ENCODE data around the gene TSPAN17.
"Not testable (repeated sequence)": the region's sequence is repeated elsewhere in the genome, so short reads cannot be mapped to it uniquely, and the experiment has no call there.

Gene TSPAN17

DNA sequence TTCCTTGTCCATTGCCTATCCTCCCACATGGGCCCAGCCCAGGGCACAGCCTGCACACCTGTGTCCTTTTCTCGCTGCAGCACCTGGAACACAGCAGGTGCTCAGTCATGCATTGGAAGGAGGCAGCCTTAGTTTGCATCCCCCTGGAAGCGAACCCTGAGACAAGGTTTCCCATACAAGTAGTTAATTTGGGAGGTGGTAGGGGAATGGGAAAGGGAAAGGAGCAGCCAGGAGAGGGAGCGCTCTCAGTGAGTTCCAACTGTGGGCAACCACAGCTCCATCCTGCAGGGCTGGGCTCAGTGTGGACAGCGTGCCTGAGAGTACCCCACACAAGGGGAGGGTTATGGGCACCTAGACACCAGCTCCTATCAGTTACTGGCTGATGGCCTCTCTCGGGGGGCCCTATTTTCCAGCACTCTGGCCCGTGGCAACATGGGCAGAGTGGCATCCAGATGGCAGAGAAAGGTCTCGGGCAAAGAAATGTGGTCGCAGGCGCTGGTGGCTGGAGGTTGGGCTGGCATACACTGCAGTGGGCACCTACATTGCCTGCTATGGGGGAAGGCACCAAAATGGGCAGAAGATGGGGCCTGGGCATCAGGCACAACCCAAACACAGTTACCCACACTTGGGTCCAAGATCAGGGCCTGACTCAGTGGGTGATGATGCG, 50.1 kb downstream of the TSPAN17 start:
- DNase-seq (ENCODE audit: low spot score) = no peak
- no peaks in the 10 kb centered on the region for H3K4me1 Mint-ChIP-seq (ENCODE audit: low read depth)
- peaks cover 58% of the 10 kb centered on the region for H3K27me3 Mint-ChIP-seq (ENCODE audit: low read depth)
- H3K4me3 Mint-ChIP-seq = no peak overlapping the region
- H3K36me3 Mint-ChIP-seq (ENCODE audit: low read depth) = no peaks in the 10 kb centered on the region
- no peaks in the 10 kb centered on the region for H3K9me3 Mint-ChIP-seq
- H3K27ac Mint-ChIP-seq = no peak overlapping the region

- H3K4me1 Mint-ChIP-seq (ENCODE audit: low read depth) = no peaks in the 10 kb centered on the region
- H3K27ac Mint-ChIP-seq = no peak overlapping the region
Measured at GRCh38 chr5:176697934-176698538, 50.8 kb downstream of the TSPAN17 start.

DNA sequence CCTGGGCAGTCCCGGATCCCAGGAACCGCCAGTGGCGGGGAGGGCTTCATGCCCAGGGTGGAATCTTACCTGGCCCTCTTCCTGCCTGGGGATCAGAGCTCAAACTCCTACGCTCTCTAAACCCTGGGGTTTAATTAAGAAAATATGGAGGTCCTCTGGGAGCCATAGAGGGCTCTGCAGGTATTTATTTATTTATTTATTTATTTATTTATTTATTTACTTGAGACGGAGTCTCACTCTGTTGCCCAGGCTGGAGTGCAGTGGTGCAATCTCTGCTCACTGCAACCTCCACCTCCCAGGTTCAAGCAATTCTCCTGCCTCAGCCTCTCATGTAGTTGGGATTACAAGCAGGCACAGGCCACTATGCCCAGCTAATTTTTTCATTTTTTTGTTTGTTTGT, 52.2 kb downstream of the TSPAN17 start:
- not testable (repeated sequence) for H3K27ac Mint-ChIP-seq; H3K36me3 Mint-ChIP-seq (ENCODE audit: low read depth); H3K4me1 Mint-ChIP-seq (ENCODE audit: low read depth); H3K9me3 Mint-ChIP-seq; H3K4me3 Mint-ChIP-seq; DNase-seq (ENCODE audit: low spot score)
- peaks cover 46% of the 10 kb centered on the region for H3K27me3 Mint-ChIP-seq (ENCODE audit: low read depth)

More at GRCh38 chr5:176697934-176698538, 50.8 kb downstream of the TSPAN17 start:
- no peak for DNase-seq (ENCODE audit: low spot score)
- Mint-ChIP-seq H3K36me3 (ENCODE audit: low read depth) (no peaks in the 10 kb centered on the region), H3K9me3 (no peaks in the 10 kb centered on the region), H3K27me3 (ENCODE audit: low read depth) (peaks cover 54% of the 10 kb centered on the region), H3K4me3 (no peak overlapping the region)

GRCh38 chr5:176700239-176700847, 53.1 kb downstream of the TSPAN17 start:
- Mint-ChIP-seq H3K27me3 (ENCODE audit: low read depth) (peaks cover 40% of the 10 kb centered on the region), H3K27ac (no peak overlapping the region), H3K9me3 (no peaks in the 10 kb centered on the region), H3K36me3 (ENCODE audit: low read depth) (no peaks in the 10 kb centered on the region), H3K4me1 (ENCODE audit: low read depth) (no peaks in the 10 kb centered on the region), H3K4me3 (no peak overlapping the region)
- no peak for DNase-seq (ENCODE audit: low spot score)

DNA sequence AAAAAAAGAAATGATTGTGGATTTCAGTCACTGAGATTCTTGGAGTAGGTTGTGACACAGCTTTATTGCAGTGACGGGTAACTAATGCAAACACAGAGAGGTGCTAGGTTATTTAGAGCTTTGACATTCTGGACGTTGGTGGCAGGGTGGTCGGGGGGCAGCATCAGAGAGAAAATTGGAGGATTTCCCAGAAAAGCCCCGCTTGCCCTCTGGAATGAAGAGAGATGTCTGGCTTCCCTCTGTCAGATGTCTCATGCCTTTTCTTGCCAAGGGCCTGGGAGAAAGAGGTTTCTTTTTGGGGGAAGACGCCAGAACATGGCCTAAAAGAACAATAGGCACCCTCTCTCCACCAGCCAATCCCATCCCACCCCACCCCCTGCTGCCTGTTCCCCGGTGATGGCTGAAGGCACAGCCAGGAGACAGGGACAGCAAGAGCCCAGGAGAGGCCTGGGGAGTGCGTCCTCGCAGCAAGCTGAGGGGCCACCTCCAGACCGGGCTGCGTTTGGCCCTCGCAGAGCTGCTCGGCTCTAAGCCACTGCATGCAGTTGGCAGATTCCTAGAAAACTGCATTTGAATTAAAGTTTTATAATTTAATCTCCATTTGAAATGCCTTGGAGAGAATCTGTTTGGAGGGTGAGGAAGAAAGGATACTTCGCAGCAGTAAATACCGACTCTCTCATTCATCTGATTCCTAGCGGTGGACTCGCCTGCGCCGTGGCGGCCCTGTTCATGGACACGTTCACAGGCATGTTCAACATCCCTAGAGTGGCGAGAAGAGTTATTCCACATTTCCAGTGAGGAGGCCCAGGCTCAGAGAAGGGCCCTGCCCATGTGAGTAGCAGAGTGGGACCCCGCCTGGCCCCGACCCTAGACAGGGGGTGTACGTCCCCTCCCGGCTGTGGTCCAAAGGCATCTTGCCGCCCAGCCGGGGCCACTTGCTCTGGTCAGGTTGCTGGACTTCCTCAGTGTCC, 55.7 kb downstream of the TSPAN17 start:
- no peak overlapping the region for H3K27ac Mint-ChIP-seq
- H3K27me3 Mint-ChIP-seq (ENCODE audit: low read depth) = peaks cover 20% of the 10 kb centered on the region
- no peaks in the 10 kb centered on the region for H3K36me3 Mint-ChIP-seq (ENCODE audit: low read depth)

DNA sequence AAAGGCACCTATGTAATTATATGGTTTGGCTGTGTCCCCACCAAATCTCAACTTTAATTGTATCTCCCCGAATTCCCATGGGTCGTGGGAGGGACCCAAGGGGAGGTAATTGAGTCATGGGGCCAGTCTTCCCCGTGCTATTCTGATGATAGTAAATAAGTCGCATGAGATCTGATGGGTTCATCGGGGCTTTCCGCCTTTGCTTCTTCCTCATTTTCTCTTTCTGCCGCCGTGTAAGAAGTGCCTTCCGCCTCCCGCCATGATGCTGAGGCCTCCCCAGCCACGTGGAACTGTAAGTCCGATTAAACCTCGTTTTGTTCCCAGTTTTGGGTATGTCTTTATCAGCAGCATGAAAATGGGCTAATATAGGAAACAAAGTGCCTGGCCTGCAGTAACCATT, 56.6 kb downstream of the TSPAN17 start:
- no peak overlapping the region for H3K27ac Mint-ChIP-seq
- DNase-seq (ENCODE audit: low spot score) = no peak
- no peak overlapping the region for H3K4me3 Mint-ChIP-seq
- H3K9me3 Mint-ChIP-seq = no peaks in the 10 kb centered on the region
- H3K36me3 Mint-ChIP-seq (ENCODE audit: low read depth) = no peaks in the 10 kb centered on the region
- H3K27me3 Mint-ChIP-seq (ENCODE audit: low read depth) = peaks cover 13% of the 10 kb centered on the region
- H3K4me1 Mint-ChIP-seq (ENCODE audit: low read depth) = no peaks in the 10 kb centered on the region

More for the DNA sequence above, 55.7 kb downstream of the TSPAN17 start:
- no peak for DNase-seq (ENCODE audit: low spot score)
- Mint-ChIP-seq H3K4me1 (ENCODE audit: low read depth) (no peaks in the 10 kb centered on the region), H3K9me3 (no peaks in the 10 kb centered on the region), H3K4me3 (no peak overlapping the region)

- Mint-ChIP-seq H3K27ac (no peak overlapping the region), H3K9me3 (no peaks in the 10 kb centered on the region), H3K27me3 (ENCODE audit: low read depth) (peaks cover 13% of the 10 kb centered on the region), H3K36me3 (ENCODE audit: low read depth) (no peaks in the 10 kb centered on the region), H3K4me1 (ENCODE audit: low read depth) (no peaks in the 10 kb centered on the region), H3K4me3 (no peak overlapping the region)
- no peak for DNase-seq (ENCODE audit: low spot score)
Measured at GRCh38 chr5:176704355-176704754, 57.1 kb downstream of the TSPAN17 start.

GRCh38 chr5:176704817-176705216, 57.5 kb downstream of the TSPAN17 start:
- no peak for DNase-seq (ENCODE audit: low spot score)
- H3K9me3 Mint-ChIP-seq = no peaks in the 10 kb centered on the region
- H3K36me3 Mint-ChIP-seq (ENCODE audit: low read depth) = no peaks in the 10 kb centered on the region
- H3K4me3 Mint-ChIP-seq = no peak overlapping the region
- no peak overlapping the region for H3K27ac Mint-ChIP-seq
- H3K4me1 Mint-ChIP-seq (ENCODE audit: low read depth) = no peaks in the 10 kb centered on the region
- peaks cover 13% of the 10 kb centered on the region for H3K27me3 Mint-ChIP-seq (ENCODE audit: low read depth)
